ENCODE measurements around the gene IL13.

The IL13 gene

DNA sequence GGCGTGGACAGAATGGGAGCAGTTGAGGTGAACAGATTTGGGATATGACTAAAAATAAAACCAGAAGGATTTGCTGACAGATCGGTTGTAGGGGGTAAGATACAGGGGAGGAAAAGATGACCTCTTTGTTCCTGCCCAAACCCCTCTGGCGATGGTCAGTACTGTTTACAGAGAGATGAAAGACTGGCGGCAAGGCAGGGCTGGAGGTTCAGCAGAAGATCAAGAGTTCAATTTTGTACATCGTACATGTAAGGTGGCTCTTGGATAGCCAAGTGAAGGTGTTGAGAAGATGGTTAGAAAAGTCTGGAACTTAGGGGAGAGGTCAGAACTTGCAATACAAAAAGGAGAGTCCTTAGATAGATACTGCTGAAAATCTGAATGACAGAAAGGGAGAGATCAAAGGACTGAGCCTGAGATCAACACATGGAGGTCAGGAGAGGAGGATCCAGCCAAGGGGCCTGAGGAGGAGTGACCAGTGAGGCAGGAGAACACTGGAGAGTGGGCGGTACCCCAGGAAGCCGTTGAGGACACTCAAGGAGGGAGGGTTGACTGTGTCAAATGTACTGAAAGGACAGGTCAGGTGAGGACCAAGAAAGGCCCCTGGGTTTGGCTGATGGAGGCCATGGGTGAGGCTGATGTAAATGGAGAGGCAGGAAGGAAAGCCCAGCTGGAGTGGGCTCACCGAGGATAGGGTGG lies 23.0 kb downstream of the IL13 start:
- H3K27ac ChIP-seq = no peak overlapping the region

DNA sequence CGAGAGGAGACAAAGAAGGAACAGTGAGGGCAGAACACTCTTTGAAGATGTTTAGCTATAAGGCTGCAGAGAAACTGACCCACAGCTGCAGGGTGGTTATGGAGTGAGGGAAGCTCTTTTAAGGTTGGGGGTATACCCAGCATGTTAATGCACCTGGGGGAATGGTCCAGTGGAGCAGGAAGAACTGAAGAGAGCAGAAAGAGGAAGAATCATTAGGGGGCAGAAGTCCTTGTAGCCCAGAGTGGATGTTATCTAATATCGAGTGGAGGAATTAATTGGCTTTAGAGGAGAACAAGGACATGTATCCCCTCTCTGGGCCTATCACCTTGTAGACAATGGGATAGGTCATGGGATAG lies 23.5 kb downstream of the IL13 start:
- H3K9ac ChIP-seq = no peak overlapping the region
- H3K79me2 ChIP-seq = no peaks in the 10 kb centered on the region
- TF ChIP-seq, protein P1, sequence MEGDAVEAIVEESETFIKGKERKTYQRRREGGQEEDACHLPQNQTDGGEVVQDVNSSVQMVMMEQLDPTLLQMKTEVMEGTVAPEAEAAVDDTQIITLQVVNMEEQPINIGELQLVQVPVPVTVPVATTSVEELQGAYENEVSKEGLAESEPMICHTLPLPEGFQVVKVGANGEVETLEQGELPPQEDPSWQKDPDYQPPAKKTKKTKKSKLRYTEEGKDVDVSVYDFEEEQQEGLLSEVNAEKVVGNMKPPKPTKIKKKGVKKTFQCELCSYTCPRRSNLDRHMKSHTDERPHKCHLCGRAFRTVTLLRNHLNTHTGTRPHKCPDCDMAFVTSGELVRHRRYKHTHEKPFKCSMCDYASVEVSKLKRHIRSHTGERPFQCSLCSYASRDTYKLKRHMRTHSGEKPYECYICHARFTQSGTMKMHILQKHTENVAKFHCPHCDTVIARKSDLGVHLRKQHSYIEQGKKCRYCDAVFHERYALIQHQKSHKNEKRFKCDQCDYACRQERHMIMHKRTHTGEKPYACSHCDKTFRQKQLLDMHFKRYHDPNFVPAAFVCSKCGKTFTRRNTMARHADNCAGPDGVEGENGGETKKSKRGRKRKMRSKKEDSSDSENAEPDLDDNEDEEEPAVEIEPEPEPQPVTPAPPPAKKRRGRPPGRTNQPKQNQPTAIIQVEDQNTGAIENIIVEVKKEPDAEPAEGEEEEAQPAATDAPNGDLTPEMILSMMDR (IDR thresholded peaks at IDR 0.05) = no peak
- H3K4me1 ChIP-seq = no peaks in the 10 kb centered on the region
- no peaks in the 10 kb centered on the region for H3K27me3 ChIP-seq (ENCODE audit: control insufficient read depth, insufficient read depth, low read length)
- H3K27ac ChIP-seq = no peak overlapping the region
- H3K36me3 ChIP-seq (ENCODE audit: control insufficient read depth, insufficient read depth, low read length) = no peaks in the 10 kb centered on the region
- no peaks in the 10 kb centered on the region for H3K9me3 ChIP-seq (ENCODE audit: control insufficient read depth, low read length)
- H2AFZ ChIP-seq = no peak overlapping the region
- no peak overlapping the region for H3K4me2 ChIP-seq (ENCODE audit: low read length)
- no peak overlapping the region for H3K4me3 ChIP-seq (ENCODE audit: low read depth, low read length)

More for the DNA sequence above, 23.0 kb downstream of the IL13 start:
- Histone ChIP-seq H3K36me3 (ENCODE audit: control insufficient read depth, insufficient read depth, low read length) (no peaks in the 10 kb centered on the region), H2AFZ (no peak overlapping the region), H3K9ac (no peak overlapping the region), H3K4me3 (ENCODE audit: low read depth, low read length) (no peak overlapping the region), H3K4me1 (no peaks in the 10 kb centered on the region), H3K9me3 (ENCODE audit: control insufficient read depth, low read length) (no peaks in the 10 kb centered on the region), H3K27me3 (ENCODE audit: control insufficient read depth, insufficient read depth, low read length) (no peaks in the 10 kb centered on the region), H3K4me2 (ENCODE audit: low read length) (no peak overlapping the region), H3K79me2 (no peaks in the 10 kb centered on the region)
- TF ChIP-seq, protein P1 (IDR thresholded peaks at IDR 0.05) = no peak

DNA sequence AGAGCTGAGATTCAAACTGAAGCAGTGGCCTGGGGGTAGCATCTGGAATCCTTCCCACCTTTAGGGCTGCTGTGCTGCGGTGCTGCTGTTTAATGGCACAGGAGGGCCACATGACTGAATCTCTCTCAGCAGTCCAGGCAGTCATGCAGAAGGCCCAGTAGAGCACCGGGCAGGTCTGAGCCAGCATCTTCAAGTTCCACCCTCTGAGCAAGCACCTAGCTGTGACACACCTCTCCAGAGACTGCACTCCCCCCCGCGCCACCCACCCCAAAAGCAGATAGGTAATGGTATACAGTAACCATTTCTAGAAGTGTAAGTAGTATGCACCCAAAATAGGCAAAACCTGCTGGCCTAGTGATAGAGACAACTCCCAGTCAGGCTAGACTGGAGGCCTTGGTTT lies 24.0 kb downstream of the IL13 start:
- no peaks in the 10 kb centered on the region for H3K27me3 ChIP-seq (ENCODE audit: control insufficient read depth, insufficient read depth, low read length)
- no peaks in the 10 kb centered on the region for H3K4me1 ChIP-seq
- H3K9me3 ChIP-seq (ENCODE audit: control insufficient read depth, low read length) = no peaks in the 10 kb centered on the region
- H3K36me3 ChIP-seq (ENCODE audit: control insufficient read depth, insufficient read depth, low read length) = no peaks in the 10 kb centered on the region
- H3K9ac ChIP-seq = no peak overlapping the region
- H2AFZ ChIP-seq = no peak overlapping the region
- no peak overlapping the region for H3K27ac ChIP-seq
- H3K79me2 ChIP-seq = no peaks in the 10 kb centered on the region
- no peak overlapping the region for H3K4me2 ChIP-seq (ENCODE audit: low read length)
- TF ChIP-seq, protein P1 (IDR thresholded peaks at IDR 0.05) = no peak
- no peak overlapping the region for H3K4me3 ChIP-seq (ENCODE audit: low read depth, low read length)

DNA sequence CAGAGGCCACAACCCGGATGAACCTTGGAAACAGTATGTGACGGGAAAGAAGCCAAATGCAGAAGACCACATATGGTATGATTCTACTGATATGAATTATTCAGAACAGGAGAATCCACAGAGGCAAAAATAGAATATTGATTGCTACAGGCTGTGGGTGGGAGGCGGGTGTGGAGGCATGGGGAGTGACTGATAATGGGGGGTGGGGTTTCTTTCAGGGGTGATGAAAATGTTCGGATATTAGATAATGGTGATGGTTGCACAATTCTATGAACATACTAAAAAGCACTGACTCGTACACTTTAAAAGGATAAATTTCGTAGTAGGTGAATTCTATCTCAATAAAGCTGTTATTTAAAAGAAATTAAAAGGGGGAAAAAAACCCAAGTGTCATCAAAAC lies 26.5 kb downstream of the IL13 start:
- H3K36me3 ChIP-seq (ENCODE audit: control insufficient read depth, insufficient read depth, low read length) = no peaks in the 10 kb centered on the region
- no peak overlapping the region for H3K4me2 ChIP-seq (ENCODE audit: low read length)
- no peak overlapping the region for H3K4me3 ChIP-seq (ENCODE audit: low read depth, low read length)
- H3K79me2 ChIP-seq = no peaks in the 10 kb centered on the region
- H3K9me3 ChIP-seq (ENCODE audit: control insufficient read depth, low read length) = no peaks in the 10 kb centered on the region
- no peak overlapping the region for H3K27ac ChIP-seq
- H2AFZ ChIP-seq = no peak overlapping the region
- no peaks in the 10 kb centered on the region for H3K4me1 ChIP-seq
- H3K27me3 ChIP-seq (ENCODE audit: control insufficient read depth, insufficient read depth, low read length) = no peaks in the 10 kb centered on the region
- H3K9ac ChIP-seq = no peak overlapping the region
- TF ChIP-seq, protein P1 (IDR thresholded peaks at IDR 0.05) = no peak

Data from parathyroid adenoma (tissue), 2 donors.